Neutrophil (primary cell): Measurements from ENCODE around the gene KRT31.

ENCODE experiments used
- H3K27ac ChIP-seq: fragments of 200-600 bp; sonication (generic); 2 replicates; pipeline ENCODE4 v1.5.1; 2016; ENCODE audit warnings: mild to moderate bottlenecking, moderate library complexity
- H3K27me3 ChIP-seq: fragments of 200-600 bp; sonication (generic); 2 replicates; pipeline ENCODE4 v1.6.0; 2016; ENCODE audit warnings: mild to moderate bottlenecking
- H3K36me3 ChIP-seq: fragments of 200-600 bp; sonication (generic); 2 replicates; pipeline ENCODE4 v1.5.1; 2017
- H3K4me1 ChIP-seq, 2 experiments: fragments of 200-600 bp in 1 of 2; sonication (generic) in 1 of 2; 1 replicate in 1 of 2; 2 replicates in 1 of 2; pipeline versions ENCODE4 v1.5.1 to v1.6.1; 2013 to 2016; ENCODE audit warnings: low read depth in 1 of 2, low read length in 1 of 2, mild to moderate bottlenecking in 1 of 2, moderate library complexity in 1 of 2; ENCODE audit not compliant: control insufficient read depth in 1 of 2, insufficient read depth in 1 of 2
- H3K4me3 ChIP-seq, 2 experiments: fragments of 200-600 bp in 1 of 2; sonication (generic) in 1 of 2; 1 replicate in 1 of 2; 2 replicates in 1 of 2; pipeline ENCODE4 v1.5.1; 2013 to 2016; ENCODE audit warnings: low read depth in 1 of 2, low read length in 1 of 2, mild to moderate bottlenecking in 1 of 2, moderate library complexity in 1 of 2
- H3K9me3 ChIP-seq: fragments of 200-600 bp; sonication (generic); 2 replicates; pipeline ENCODE4 v1.5.1; 2016
- CTCF ChIP-seq: fragments of 200-600 bp; sonication (generic); IDR thresholded peaks from 2 replicates; pipeline ENCODE4 v1.5.1; 2016; ENCODE audit warnings: antibody characterized with exemption

The KRT31 gene

GRCh38 chr17:41393826-41394225 is 3.6 kb downstream of the KRT31 start:
- TF ChIP-seq CTCF = no peak
- Histone ChIP-seq H3K4me3 (no peak overlapping the region), H3K36me3 (no peaks in the 10 kb centered on the region), H3K27me3 (peaks cover 51% of the 10 kb centered on the region), H3K4me1 (no peaks in the 10 kb centered on the region), H3K9me3 (no peaks in the 10 kb centered on the region), H3K27ac (no peak overlapping the region)

- Histone ChIP-seq H3K4me1 (no peaks in the 10 kb centered on the region), H3K4me3 (no peak overlapping the region), H3K9me3 (no peaks in the 10 kb centered on the region), H3K27me3 (peaks cover 56% of the 10 kb centered on the region), H3K36me3 (no peaks in the 10 kb centered on the region), H3K27ac (no peak overlapping the region)
- TF ChIP-seq CTCF = no peak
Observed at GRCh38 chr17:41393294-41393693, 4.1 kb downstream of the KRT31 start.

GRCh38 chr17:41392278-41392677 is 5.1 kb downstream of the KRT31 start:
- H3K27ac ChIP-seq = no peak overlapping the region
- no peak overlapping the region for H3K4me3 ChIP-seq
- H3K27me3 ChIP-seq = peaks cover 63% of the 10 kb centered on the region
- TF ChIP-seq CTCF = no peak
- no peaks in the 10 kb centered on the region for H3K4me1 ChIP-seq
- H3K36me3 ChIP-seq = no peaks in the 10 kb centered on the region
- no peaks in the 10 kb centered on the region for H3K9me3 ChIP-seq

GRCh38 chr17:41391535-41391934 is 5.9 kb downstream of the KRT31 start:
- Histone ChIP-seq H3K4me3 (no peak overlapping the region), H3K27ac (no peak overlapping the region), H3K9me3 (no peaks in the 10 kb centered on the region), H3K36me3 (no peaks in the 10 kb centered on the region), H3K4me1 (no peaks in the 10 kb centered on the region), H3K27me3 (peaks cover 63% of the 10 kb centered on the region)
- no peak for TF ChIP-seq CTCF

GRCh38 chr17:41390411-41390938 is 6.9 kb downstream of the KRT31 start:
- peaks cover 57% of the 10 kb centered on the region for H3K27me3 ChIP-seq
- H3K4me1 ChIP-seq = no peaks in the 10 kb centered on the region
- H3K9me3 ChIP-seq = no peaks in the 10 kb centered on the region
- H3K4me3 ChIP-seq = no peak overlapping the region
- H3K36me3 ChIP-seq = no peaks in the 10 kb centered on the region
- H3K27ac ChIP-seq = no peak overlapping the region
- TF ChIP-seq CTCF = no peak

GRCh38 chr17:41387670-41388069 is 9.7 kb downstream of the KRT31 start:
- no peak overlapping the region for H3K27ac ChIP-seq

More at GRCh38 chr17:41387670-41388069, 9.7 kb downstream of the KRT31 start:
- Histone ChIP-seq H3K9me3 (no peaks in the 10 kb centered on the region), H3K36me3 (no peaks in the 10 kb centered on the region), H3K4me3 (no peak overlapping the region), H3K27me3 (peaks cover 46% of the 10 kb centered on the region), H3K4me1 (no peaks in the 10 kb centered on the region)
- no peak for TF ChIP-seq CTCF
